GM23338 (cell line): Measurements from ENCODE around the gene TEX101. TPM values are rescaled to one million over a fixed set of nuclear protein-coding genes. Genes with fewer than 3 reads are reported as not detected.

Experiments used
- ATAC-seq: fragments of 200-7000 bp; cut with Tn5 transposase; 3 replicates; pipeline ENCODE4 v1.9.1; 2020
- DNase-seq: peaks from one replicate; pipeline ENCODE4 v3.0.0-alpha.2; 2015; ENCODE audit warnings: low spot score
- H2AFZ ChIP-seq: fragments of 200-600 bp; sonication (generic); 2 replicates; pipeline ENCODE4 v1.8.0; 2016; ENCODE audit warnings: antibody characterized with exemption, mild to moderate bottlenecking, moderate library complexity
- H3F3A ChIP-seq: fragments of 200-600 bp; sonication (generic); replicated peaks from 2 replicates; pipeline ENCODE4 v1.8.0; 2017; ENCODE audit warnings: antibody characterized with exemption, mixed run types, low read depth
- H3K27ac ChIP-seq: fragments of 200-600 bp; sonication (generic); 2 replicates; pipeline ENCODE4 v1.6.1; 2016; ENCODE audit warnings: low read depth
- H3K27me3 ChIP-seq: fragments of 200-600 bp; sonication (generic); 2 replicates; pipeline ENCODE4 v1.8.0; 2016; ENCODE audit warnings: mild to moderate bottlenecking, mixed run types, moderate library complexity; ENCODE audit not compliant: insufficient read depth
- H3K36me3 ChIP-seq: fragments of 200-600 bp; sonication (generic); 2 replicates; pipeline ENCODE4 v1.8.0; 2016; ENCODE audit warnings: mild to moderate bottlenecking; ENCODE audit not compliant: insufficient read depth
- H3K4me1 ChIP-seq: fragments of 200-600 bp; sonication (generic); 2 replicates; pipeline ENCODE4 v1.8.0; 2016; ENCODE audit warnings: mild to moderate bottlenecking, moderate library complexity; ENCODE audit not compliant: insufficient read depth
- H3K4me2 ChIP-seq: fragments of 200-600 bp; sonication (generic); 2 replicates; pipeline ENCODE4 v1.7.1; 2017; ENCODE audit warnings: mixed run types
- H3K4me3 ChIP-seq: fragments of 200-600 bp; sonication (generic); 2 replicates; pipeline ENCODE4 v1.6.1; 2016; ENCODE audit warnings: mixed run types
- H3K79me2 ChIP-seq: fragments of 200-600 bp; sonication (generic); replicated peaks from 2 replicates; pipeline ENCODE4 v1.8.0; 2017; ENCODE audit warnings: mild to moderate bottlenecking; ENCODE audit not compliant: insufficient read depth
- H3K9me2 ChIP-seq: fragments of 200-600 bp; sonication (generic); 2 replicates; pipeline ENCODE4 v1.8.0; 2017; ENCODE audit not compliant: insufficient read depth
- H4K20me1 ChIP-seq: fragments of 200-600 bp; sonication (generic); replicated peaks from 2 replicates; pipeline ENCODE4 v1.8.0; 2017; ENCODE audit warnings: mild to moderate bottlenecking; ENCODE audit not compliant: insufficient read depth
- H3K27ac Mint-ChIP-seq: 2 replicates; pipeline ENCODE4 v1.8.0; 2020; ENCODE audit warnings: inconsistent platforms, mild to moderate bottlenecking, moderate library complexity, mixed read lengths
- H3K27me3 Mint-ChIP-seq: 3 replicates; pipeline ENCODE4 v1.8.0; 2022; ENCODE audit warnings: low read depth, mild to moderate bottlenecking, moderate library complexity, mixed read lengths, inconsistent platforms; ENCODE audit not compliant: insufficient read depth, poor library complexity
- H3K36me3 Mint-ChIP-seq: 3 replicates; pipeline ENCODE4 v1.8.0; 2021; ENCODE audit warnings: low read depth, mild to moderate bottlenecking, inconsistent platforms, moderate library complexity, mixed read lengths
- H3K4me1 Mint-ChIP-seq: 3 replicates; pipeline ENCODE4 v1.8.0; 2020; ENCODE audit warnings: mild to moderate bottlenecking, inconsistent platforms, mixed read lengths
- H3K4me3 Mint-ChIP-seq: 3 replicates; pipeline ENCODE4 v1.8.0; 2021; ENCODE audit warnings: moderate library complexity, mild to moderate bottlenecking, inconsistent platforms, mixed read lengths
- H3K9me3 Mint-ChIP-seq: 3 replicates; pipeline ENCODE4 v1.8.0; 2020; ENCODE audit warnings: moderate library complexity, mild to moderate bottlenecking, inconsistent platforms, mixed read lengths
- ZNF331 ChIP-seq: fragments of 250-450 bp; sonication (Bioruptor Pico); IDR thresholded peaks from 2 replicates; pipeline ENCODE4 v1.5.0; 2020; ENCODE audit warnings: low read depth, mild to moderate bottlenecking, moderate library complexity
- polyA plus RNA-seq: library from polyadenylated mRNA; unstranded; fragments of >200 nt; fragmentation: Nextera tagmentation; extraction: Ambion mirVana; gene quantifications from 2 replicates; pipeline ENCODE4 v1.2.1, GENCODE V29; 2016
- total RNA-seq: library from RNA; depleted of rRNA; stranded (reverse); fragments of >200 nt; shearing (Covaris generic); gene quantifications from 2 replicates; pipeline ENCODE4 v1.2.3, GENCODE V29; 2014; rRNA removed
- TF ChIP-seq, protein P1 (sequence below): fragments of 250-450 bp; sonication (Bioruptor Pico); IDR thresholded peaks from 2 replicates; pipeline ENCODE4 v1.5.0; 2020; ENCODE audit warnings: mild to moderate bottlenecking, moderate library complexity

The TEX101 gene
- total and polyA plus RNA-seq, 2 experiments from 2014 or later = not detected

DNA sequence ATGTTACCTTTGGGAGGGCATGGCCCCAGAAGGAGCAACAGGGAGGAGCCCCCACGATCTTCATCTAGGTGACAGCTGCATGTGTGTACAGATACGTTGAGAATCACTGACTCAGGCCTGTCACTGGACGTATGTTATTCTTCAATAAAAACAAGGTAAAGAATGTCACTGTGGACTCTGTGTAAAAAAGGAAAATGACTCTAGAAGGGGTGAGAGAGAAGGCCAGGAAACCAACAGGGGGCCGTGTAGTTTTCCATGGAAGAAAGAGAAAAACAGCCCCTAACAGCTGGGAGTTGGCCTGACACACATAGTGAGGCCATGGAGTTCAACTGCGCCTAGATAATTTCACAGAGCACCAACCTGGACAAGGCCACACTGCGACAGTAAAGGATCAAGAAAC, 52.6 kb downstream of the TEX101 start (continued):
- no peak for TF ChIP-seq ZNF331 (CRISPR knock-in tag)

DNA sequence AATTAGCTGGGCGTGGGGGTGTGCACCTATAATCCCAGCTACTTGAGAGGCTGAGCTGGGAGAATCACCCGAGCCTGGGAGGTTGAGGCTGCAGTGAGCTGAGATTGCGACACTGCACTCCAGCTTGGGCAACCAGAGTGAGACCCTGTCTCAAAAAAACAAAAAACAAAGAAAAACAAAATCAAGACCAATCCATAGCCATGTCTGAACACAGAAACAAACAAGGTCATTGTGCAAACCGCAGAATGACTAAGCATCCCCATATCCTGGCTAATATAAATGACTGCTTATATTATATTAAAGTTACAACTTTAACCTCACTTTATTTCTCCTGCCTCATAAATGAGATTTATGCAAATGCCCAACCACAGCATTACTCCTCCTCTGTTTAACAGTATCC, 53.0 kb downstream of the TEX101 start:
- H3K27ac ChIP-seq = no peak overlapping the region
- Mint-ChIP-seq H3K36me3 (no peaks in the 10 kb centered on the region), H3K4me3 (no peak overlapping the region), H3K27me3 (peaks cover 18% of the 10 kb centered on the region), H3K4me1 (peaks cover 3% of the 10 kb centered on the region; the same call in 2 of the 3 replicates), H3K27ac (no peak overlapping the region), H3K9me3 (no peaks in the 10 kb centered on the region)
- H3F3A ChIP-seq = peaks cover 9% of the 10 kb centered on the region
- H3K79me2 ChIP-seq = no peaks in the 10 kb centered on the region
- H4K20me1 ChIP-seq = no peaks in the 10 kb centered on the region
- H3K36me3 ChIP-seq = no peaks in the 10 kb centered on the region
- no peak overlapping the region for H3K4me2 ChIP-seq
- H3K4me1 ChIP-seq = peaks cover 6% of the 10 kb centered on the region; the same call in 1 of the 2 replicates
- peaks cover 20% of the 10 kb centered on the region for H3K27me3 ChIP-seq
- H3K4me3 ChIP-seq = no peak overlapping the region
- DNase-seq (no peak), ATAC-seq (no peak)
- no peaks in the 10 kb centered on the region for H3K9me2 ChIP-seq
- TF ChIP-seq, protein P1, sequence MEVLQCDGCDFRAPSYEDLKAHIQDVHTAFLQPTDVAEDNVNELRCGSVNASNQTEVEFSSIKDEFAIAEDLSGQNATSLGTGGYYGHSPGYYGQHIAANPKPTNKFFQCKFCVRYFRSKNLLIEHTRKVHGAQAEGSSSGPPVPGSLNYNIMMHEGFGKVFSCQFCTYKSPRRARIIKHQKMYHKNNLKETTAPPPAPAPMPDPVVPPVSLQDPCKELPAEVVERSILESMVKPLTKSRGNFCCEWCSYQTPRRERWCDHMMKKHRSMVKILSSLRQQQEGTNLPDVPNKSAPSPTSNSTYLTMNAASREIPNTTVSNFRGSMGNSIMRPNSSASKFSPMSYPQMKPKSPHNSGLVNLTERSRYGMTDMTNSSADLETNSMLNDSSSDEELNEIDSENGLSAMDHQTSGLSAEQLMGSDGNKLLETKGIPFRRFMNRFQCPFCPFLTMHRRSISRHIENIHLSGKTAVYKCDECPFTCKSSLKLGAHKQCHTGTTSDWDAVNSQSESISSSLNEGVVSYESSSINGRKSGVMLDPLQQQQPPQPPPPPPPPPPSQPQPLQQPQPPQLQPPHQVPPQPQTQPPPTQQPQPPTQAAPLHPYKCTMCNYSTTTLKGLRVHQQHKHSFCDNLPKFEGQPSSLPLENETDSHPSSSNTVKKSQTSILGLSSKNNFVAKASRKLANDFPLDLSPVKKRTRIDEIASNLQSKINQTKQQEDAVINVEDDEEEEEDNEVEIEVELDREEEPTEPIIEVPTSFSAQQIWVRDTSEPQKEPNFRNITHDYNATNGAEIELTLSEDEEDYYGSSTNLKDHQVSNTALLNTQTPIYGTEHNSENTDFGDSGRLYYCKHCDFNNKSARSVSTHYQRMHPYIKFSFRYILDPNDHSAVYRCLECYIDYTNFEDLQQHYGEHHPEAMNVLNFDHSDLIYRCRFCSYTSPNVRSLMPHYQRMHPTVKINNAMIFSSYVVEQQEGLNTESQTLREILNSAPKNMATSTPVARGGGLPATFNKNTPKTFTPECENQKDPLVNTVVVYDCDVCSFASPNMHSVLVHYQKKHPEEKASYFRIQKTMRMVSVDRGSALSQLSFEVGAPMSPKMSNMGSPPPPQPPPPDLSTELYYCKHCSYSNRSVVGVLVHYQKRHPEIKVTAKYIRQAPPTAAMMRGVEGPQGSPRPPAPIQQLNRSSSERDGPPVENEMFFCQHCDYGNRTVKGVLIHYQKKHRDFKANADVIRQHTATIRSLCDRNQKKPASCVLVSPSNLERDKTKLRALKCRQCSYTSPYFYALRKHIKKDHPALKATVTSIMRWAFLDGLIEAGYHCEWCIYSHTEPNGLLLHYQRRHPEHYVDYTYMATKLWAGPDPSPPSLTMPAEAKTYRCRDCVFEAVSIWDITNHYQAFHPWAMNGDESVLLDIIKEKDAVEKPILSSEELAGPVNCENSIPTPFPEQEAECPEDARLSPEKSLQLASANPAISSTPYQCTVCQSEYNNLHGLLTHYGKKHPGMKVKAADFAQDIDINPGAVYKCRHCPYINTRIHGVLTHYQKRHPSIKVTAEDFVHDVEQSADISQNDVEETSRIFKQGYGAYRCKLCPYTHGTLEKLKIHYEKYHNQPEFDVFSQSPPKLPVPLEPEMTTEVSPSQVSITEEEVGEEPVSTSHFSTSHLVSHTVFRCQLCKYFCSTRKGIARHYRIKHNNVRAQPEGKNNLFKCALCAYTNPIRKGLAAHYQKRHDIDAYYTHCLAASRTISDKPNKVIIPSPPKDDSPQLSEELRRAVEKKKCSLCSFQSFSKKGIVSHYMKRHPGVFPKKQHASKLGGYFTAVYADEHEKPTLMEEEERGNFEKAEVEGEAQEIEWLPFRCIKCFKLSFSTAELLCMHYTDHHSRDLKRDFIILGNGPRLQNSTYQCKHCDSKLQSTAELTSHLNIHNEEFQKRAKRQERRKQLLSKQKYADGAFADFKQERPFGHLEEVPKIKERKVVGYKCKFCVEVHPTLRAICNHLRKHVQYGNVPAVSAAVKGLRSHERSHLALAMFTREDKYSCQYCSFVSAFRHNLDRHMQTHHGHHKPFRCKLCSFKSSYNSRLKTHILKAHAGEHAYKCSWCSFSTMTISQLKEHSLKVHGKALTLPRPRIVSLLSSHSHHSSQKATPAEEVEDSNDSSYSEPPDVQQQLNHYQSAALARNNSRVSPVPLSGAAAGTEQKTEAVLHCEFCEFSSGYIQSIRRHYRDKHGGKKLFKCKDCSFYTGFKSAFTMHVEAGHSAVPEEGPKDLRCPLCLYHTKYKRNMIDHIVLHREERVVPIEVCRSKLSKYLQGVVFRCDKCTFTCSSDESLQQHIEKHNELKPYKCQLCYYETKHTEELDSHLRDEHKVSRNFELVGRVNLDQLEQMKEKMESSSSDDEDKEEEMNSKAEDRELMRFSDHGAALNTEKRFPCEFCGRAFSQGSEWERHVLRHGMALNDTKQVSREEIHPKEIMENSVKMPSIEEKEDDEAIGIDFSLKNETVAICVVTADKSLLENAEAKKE (CRISPR knock-in tag) = no peak
- H2AFZ ChIP-seq = no peak overlapping the region

Other genes starting within 250 kb of the TEX101 start
- gene PSG5, start 228.4 kb upstream of the TEX101 start, total RNA-seq = not detected in 2 replicates
- 0.32 and 0.63 TPM in 2 replicates for gene PSG5, start 228.4 kb upstream of the TEX101 start, polyA plus RNA-seq
- not detected in 2 replicates for gene PSG4, start 209.3 kb upstream of the TEX101 start, total RNA-seq
- gene PSG4, start 209.3 kb upstream of the TEX101 start, polyA plus RNA-seq = 0.26 TPM in 1 of 2 replicates, not detected in the other
- gene PSG9, start 145.4 kb upstream of the TEX101 start, total RNA-seq = not detected in 2 replicates
- not detected in 2 replicates for gene PSG9, start 145.4 kb upstream of the TEX101 start, polyA plus RNA-seq
- 0.90 and 2.9 TPM in 2 replicates for gene CD177, start 61.2 kb upstream of the TEX101 start, total RNA-seq
- 0.50 TPM in 1 of 2 replicates, not detected in the other for gene CD177, start 61.2 kb upstream of the TEX101 start, polyA plus RNA-seq
- gene LYPD3, start 50.7 kb downstream of the TEX101 start, total RNA-seq = 3.0 and 3.3 TPM in 2 replicates
- 4.1 and 4.6 TPM in 2 replicates for gene LYPD3, start 50.7 kb downstream of the TEX101 start, polyA plus RNA-seq
- gene PHLDB3, start 89.9 kb downstream of the TEX101 start, total RNA-seq = 10.2 and 15.4 TPM in 2 replicates
- 6.3 and 8.4 TPM in 2 replicates for gene PHLDB3, start 89.9 kb downstream of the TEX101 start, polyA plus RNA-seq
- 23.2 and 25.5 TPM in 2 replicates for gene ETHE1, start 112.3 kb downstream of the TEX101 start, total RNA-seq
- gene ETHE1, start 112.3 kb downstream of the TEX101 start, polyA plus RNA-seq = 8.9 and 11.1 TPM in 2 replicates
- 0.10 TPM in 1 of 2 replicates, not detected in the other for gene ZNF575, start 118.3 kb downstream of the TEX101 start, total RNA-seq
- gene ZNF575, start 118.3 kb downstream of the TEX101 start, polyA plus RNA-seq = 0.42 and 0.65 TPM in 2 replicates
- 45.8 and 49.5 TPM in 2 replicates for gene XRCC1, start 160.6 kb downstream of the TEX101 start, total RNA-seq
- gene XRCC1, start 160.6 kb downstream of the TEX101 start, polyA plus RNA-seq = 32.0 and 35.3 TPM in 2 replicates
- gene PINLYP, start 160.9 kb downstream of the TEX101 start, total RNA-seq = 4.3 and 7.8 TPM in 2 replicates
- 11.1 and 12.1 TPM in 2 replicates for gene PINLYP, start 160.9 kb downstream of the TEX101 start, polyA plus RNA-seq
- 49.6 and 72.7 TPM in 2 replicates for gene IRGQ, start 181.2 kb downstream of the TEX101 start, total RNA-seq
- gene IRGQ, start 181.2 kb downstream of the TEX101 start, polyA plus RNA-seq = 8.4 and 8.7 TPM in 2 replicates
- gene ZNF576, start 181.7 kb downstream of the TEX101 start, total RNA-seq = 5.9 and 14.1 TPM in 2 replicates
- gene ZNF576, start 181.7 kb downstream of the TEX101 start, polyA plus RNA-seq = 15.5 and 16.9 TPM in 2 replicates
- gene SRRM5, start 197.2 kb downstream of the TEX101 start, total RNA-seq = not detected in 2 replicates
- 0.08 and 0.17 TPM in 2 replicates for gene SRRM5, start 197.2 kb downstream of the TEX101 start, polyA plus RNA-seq
- gene ZNF428, start 204.7 kb downstream of the TEX101 start, total RNA-seq = 21.6 and 23.9 TPM in 2 replicates
- 21.1 and 22.5 TPM in 2 replicates for gene ZNF428, start 204.7 kb downstream of the TEX101 start, polyA plus RNA-seq
- gene CADM4, start 225.0 kb downstream of the TEX101 start, total RNA-seq = 21.2 and 26.0 TPM in 2 replicates
- 3.7 TPM in 2 replicates for gene CADM4, start 225.0 kb downstream of the TEX101 start, polyA plus RNA-seq